NCI-H146 treated with DMSO at 0.1 percent for 48 hours (cell line): ENCODE results near the gene DNAJC5.

Experiments used
- DNase-seq: peaks from one replicate; lab custom pipeline; 2025; ENCODE audit not compliant: unreplicated experiment; lab: John Stamatoyannopoulos, UW

DNAJC5 gene

DNA sequence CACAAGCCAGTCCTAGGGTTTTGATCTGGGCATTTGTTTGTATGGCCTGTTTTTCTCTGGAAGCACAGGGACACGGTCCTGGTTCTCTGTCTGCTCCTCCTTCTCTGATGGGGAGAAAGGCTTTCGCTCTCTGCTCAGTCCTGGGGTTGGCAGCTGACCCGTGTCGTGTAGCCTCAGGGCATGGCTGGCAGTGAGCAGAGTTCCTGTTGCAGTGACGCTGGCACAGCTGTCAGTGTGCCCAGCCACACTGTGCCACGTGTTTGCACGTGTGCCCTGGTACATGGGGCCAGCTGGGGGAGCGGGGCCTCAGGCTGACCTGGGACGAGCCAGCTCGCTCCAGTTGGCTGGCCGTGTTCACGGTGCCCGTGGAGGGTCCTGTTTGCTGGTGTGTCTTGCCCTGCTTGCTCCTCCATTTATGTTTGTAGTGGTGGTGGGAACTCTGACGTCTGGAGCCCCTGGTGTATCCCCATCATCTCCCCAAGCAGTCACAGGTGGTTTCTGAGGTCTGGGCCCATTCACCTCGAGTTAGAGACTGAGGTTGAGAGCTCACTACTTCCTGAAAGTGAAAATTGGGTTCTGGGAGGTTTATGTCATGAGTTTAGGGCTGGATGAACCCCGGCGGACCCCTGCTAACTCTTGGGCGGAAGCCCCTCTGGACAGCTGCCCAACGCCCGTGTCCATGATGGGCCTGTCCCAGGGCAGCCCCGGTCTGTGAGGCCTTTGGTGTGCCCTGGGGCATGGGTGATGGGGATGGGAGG is 10.2 kb upstream of the DNAJC5 start:
- no peak for DNase-seq

GRCh38 chr20:63885264-63886053 is 9.5 kb upstream of the DNAJC5 start:
- DNase-seq = no peak

DNA sequence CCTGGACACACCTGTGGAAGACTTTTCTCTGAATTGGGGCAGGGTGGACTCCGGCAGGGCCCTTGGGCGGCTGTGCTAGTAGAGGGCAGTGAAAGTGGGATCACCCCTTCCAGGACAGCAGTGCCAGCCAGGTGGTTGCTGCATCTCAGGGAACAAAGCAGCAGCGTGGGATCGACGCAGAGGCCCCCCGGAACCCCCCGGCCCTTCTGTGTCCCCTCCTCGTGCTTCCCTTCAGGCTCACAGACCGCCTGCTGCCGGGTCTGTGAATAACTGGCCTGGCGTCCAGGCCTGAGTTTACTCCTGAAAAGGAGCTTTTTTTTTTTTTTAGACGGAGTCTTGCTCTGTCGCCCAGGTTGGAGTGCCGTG is 8.9 kb upstream of the DNAJC5 start:
- DNase-seq = no peak

GRCh38 chr20:63886921-63887320 is 8.0 kb upstream of the DNAJC5 start:
- DNase-seq = no peak

DNA sequence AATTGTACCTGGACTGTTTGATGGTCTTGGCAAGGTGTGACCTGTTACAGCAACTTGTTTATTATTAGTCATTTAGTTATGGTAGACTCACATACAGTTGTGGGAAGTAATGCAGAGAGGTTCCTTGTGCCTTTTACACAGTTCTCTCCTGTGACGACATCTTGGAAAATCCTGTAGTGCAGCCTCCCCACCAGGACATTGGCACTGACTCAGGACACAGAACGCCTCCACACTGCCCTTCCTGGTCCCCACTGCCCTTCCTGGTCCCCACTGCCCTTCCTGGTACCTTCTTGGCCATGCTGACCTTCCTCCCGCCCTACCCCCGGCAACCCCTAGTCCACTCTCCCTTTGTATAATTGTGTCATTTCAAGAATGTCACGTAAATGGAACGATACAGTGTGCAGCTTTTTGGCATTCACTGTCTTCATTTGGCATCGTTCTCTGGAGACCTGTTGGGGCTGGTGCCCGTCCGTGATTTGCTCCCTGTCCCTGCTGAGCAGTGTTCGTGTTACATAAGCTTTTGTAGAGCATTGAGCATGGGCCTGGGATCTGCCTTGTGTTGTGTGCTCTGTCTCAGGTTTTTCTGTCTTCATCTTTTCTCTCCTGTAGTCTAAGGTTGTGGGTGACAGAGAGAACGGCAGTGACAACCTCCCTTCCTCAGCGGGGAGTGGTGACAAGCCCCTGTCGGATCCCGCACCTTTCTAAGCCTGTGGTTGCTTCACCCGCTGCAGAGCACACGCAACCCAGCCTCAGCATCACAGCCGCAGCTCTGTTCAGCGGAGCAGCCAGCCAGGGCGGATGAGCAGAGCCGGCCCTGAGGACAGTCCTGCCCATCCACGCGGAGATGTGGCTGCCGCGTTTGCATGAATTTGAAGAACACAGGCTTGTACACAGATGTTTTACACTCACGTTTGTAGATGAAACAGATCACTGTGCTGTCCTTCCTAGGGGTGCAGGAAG is 5.4 kb upstream of the DNAJC5 start:
- DNase-seq = no peak

- no peak for DNase-seq
These were observed 4.7 kb upstream of the DNAJC5 start for GRCh38 chr20:63890201-63890576.

- DNase-seq = no peak
These were observed 4.3 kb upstream of the DNAJC5 start for GRCh38 chr20:63890616-63891015.

- DNase-seq = no peak
These were observed 3.6 kb upstream of the DNAJC5 start for GRCh38 chr20:63891061-63892002.

GRCh38 chr20:63892402-63892801 is 2.5 kb upstream of the DNAJC5 start:
- DNase-seq = no peak

DNA sequence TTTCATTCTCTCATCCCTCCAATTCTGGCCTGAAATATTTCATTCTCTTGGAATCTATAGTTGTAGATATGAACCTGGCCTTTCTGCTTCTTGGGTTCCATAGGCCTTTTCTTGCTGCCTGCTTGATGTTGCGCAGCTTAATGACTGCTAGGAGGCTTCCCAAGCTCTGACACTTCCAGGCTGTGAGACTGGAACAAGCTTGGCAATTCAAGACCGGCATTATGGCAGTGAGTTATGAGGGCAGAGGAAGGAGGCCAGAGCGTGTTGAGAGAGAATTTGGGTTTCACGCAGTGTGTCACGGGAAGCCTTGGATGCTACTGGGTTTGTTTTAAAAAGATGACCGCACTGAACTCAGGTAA is 948 bp upstream of the DNAJC5 start:
- DNase-seq = no peak

DNA sequence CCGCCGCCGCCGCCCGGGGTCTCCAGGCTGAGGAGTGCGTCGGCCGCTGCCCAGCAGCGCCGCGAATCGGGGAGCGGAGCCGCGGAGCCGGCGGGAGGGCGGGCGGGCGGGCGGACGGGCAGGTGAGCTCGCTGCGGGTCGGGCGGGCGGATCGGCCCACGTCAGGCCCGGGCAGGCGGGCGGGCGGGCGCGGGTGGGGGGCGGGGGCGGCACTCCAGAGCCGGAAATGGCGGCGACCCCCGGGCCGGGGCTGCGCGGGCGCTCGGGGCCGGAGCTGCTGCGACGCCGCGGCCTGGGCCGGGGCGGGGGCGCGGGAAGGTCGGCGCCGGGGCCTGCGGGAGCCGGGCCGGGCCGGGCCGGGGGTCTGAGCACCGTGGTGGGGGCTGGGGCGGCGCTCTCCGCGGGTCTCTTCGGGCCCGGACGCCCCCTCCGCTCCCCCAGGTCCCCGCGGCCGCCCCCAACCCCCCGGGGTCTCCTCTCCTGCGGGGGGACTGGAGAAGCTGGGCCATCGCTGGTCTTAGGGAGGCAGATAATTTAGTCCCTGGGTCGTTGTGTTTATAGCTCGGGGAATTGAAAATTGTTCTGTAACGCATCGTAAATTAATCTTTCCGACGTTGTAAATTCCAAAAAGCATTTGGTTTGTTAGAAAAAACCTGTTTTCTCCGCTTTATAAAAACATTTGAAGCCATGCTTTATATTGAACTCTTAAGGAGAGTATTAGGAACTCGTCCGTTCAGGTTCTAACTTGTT is 451 bp downstream of the DNAJC5 start:
- peak; percentile 17 for DNase-seq

- no peak for DNase-seq
These were observed 982 bp downstream of the DNAJC5 start for GRCh38 chr20:63895952-63896263.

DNA sequence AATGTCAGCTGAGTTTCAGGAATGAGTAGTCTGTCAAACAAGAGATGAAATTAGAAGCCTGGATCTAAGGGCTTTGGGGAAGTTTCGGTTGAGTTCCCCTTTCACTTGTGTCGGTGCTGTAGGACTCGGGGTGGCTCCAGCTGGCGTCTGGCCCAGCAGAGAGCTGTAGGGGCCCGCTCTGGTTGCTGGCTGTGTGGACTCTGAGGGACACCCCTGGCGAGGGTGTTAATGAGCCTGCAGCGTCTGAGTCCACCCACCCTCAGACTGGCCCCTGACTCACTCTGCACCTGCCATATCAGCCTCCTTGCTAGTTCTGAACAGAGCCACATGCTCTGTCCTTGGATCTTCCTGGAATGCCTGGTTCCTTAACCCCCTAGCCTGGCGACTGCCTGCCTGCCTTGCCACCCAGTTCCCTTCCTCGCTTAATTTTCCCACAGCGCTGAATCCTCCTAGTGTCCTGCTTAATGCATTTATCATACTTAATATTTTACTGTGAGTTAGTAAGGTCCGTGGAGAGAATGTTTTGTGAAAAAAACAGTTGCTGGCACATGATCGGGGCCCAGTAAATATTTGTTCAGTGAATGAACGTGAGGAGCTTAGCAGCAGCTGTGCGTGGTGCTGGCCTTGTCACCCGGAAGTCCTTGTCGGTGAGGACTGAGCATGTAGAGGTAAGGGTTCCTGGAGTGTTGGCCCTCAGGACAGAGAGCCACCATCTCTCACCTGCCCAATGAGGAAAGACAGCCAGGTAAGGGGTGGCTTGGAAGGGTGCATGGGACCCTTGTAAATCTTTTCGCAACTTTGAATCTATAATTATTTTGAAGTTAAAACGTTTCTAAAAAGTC is 1.6 kb downstream of the DNAJC5 start:
- peak; percentile 49 for DNase-seq

DNA sequence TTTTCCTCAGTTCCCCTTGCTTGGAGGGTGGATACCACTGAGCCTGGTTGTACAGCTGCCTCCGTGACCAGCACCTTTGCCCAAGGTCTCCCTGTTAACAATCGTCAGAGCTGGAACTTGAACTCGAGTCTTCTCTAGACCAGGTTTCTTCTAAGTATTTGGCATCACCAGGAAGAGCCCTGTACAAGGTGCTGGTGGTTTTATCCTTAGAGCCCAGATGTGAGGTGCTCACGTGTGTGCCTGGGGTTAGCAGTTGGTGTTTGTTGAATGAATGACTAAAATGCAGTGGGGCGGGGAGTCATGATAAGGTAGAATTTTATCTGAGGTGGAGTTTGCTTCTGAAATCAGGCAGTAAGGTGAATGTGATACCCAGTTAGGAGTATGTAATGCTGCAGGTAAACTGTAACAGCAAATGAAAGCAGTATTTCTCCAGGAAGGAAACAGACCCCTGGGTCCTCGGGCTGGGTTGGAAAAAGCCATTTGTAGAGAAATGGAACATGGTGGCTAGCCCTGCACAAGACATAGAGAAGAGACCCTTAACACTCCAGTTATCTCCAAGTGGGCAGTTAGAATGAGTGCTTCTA is 3.1 kb downstream of the DNAJC5 start:
- DNase-seq = no peak

- no peak for DNase-seq
These were observed 4.1 kb downstream of the DNAJC5 start for GRCh38 chr20:63898882-63899558.

DNA sequence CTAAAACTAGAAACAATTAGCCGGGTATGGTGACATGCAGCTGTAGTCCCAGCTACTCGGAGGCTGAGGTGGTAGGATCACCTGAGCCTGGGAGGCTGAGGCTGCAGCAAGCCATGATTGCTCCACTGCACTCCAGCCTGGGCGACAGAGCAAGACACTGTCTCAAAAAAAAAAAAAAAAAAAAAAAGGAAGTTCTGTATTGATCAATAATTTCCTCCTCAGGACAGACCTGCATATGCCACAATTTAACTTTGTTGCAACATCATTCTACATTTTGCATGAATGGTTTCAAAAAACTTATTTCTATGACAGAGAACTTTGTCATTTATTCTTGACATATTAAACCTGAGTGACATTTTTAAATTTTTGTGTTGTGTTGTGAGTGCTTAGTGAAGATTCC is 5.5 kb downstream of the DNAJC5 start:
- DNase-seq = no peak

DNA sequence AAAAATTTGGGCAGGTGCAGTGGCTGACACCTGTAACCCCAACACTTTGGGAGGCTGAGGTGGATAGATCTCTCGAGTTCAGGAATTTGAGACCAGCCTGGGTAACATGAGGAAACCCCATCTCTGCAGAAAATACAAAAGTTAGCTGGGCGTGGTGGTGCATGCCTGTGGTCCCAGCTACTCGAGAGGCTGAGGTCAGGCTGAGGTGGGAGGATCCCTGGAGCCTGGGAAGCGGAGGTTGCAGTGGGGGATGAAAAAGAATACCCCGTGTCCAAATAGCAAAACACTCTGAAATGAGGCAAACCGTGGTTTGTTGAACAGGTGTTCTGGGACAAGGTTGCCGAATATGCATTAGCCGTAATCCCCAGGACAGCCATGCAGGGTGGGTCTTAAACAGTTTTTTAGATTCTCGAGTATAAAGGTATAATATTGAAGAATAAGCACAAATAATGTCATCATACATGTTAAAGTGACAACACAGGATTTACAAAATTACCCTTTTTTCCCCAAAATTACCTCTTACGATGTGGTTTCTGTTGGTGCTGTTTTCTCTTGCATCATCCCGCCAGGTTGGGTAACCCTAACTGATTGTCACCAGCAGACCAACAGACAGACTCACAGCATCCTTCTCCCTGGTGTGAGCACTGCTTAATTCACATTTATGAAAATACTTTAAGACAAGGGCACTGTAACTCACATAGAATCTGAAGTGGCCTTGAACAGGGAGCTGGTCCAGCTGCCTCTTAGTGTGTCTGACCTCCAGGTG is 9.1 kb downstream of the DNAJC5 start:
- DNase-seq = no peak
